ENCODE measurements around the gene KCTD20. TPM values are rescaled to one million over a fixed set of nuclear protein-coding genes. Genes with fewer than 3 reads are reported as not detected.

Gene KCTD20
- total and polyA plus RNA-seq, 10 of the 15 experiments (the other 5 are each of a cell fraction or from before 2014, with no cell fraction given) = 18.1 to 77.0 (median 50.5) TPM

GRCh38 chr6:36399970-36400369, 42.8 kb upstream of the KCTD20 start (continued):
- TF ChIP-seq, protein P1, sequence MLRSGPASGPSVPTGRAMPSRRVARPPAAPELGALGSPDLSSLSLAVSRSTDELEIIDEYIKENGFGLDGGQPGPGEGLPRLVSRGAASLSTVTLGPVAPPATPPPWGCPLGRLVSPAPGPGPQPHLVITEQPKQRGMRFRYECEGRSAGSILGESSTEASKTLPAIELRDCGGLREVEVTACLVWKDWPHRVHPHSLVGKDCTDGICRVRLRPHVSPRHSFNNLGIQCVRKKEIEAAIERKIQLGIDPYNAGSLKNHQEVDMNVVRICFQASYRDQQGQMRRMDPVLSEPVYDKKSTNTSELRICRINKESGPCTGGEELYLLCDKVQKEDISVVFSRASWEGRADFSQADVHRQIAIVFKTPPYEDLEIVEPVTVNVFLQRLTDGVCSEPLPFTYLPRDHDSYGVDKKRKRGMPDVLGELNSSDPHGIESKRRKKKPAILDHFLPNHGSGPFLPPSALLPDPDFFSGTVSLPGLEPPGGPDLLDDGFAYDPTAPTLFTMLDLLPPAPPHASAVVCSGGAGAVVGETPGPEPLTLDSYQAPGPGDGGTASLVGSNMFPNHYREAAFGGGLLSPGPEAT (IDR thresholded peaks at IDR 0.05; ENCODE audit: low read depth) = peak; percentile 51; the same call in 1 of the 2 replicates
- peak; percentile 55 for TF ChIP-seq ATF7 (IDR thresholded peaks at IDR 0.05; ENCODE audit: low read depth)
- TF ChIP-seq GATAD2B (conservative IDR thresholded peaks at IDR 0.05; ENCODE audit: low read depth) = no peak; the same call in 1 of the 2 replicates
- no peak for TF ChIP-seq SREBF2 (IDR thresholded peaks at IDR 0.05; ENCODE audit: low read length)
- peak; percentile 47; the same call in 1 of the 2 replicates for TF ChIP-seq IKZF1 (conservative IDR thresholded peaks at IDR 0.05)
- peak; percentile 90 for TF ChIP-seq DPF2 (IDR thresholded peaks at IDR 0.05)
- TF ChIP-seq BCL11A (IDR thresholded peaks at IDR 0.05; ENCODE audit: low read depth, low read length) = peak; percentile 87
- peak; percentile 63 for TF ChIP-seq IRF4 (IDR thresholded peaks at IDR 0.05; ENCODE audit: low read depth, low read length)
- TF ChIP-seq BACH1 (IDR thresholded peaks at IDR 0.05; ENCODE audit: borderline replicate concordance) = peak; percentile 66; the same call in 1 of the 2 replicates
- no peak for TF ChIP-seq IRF3 (IDR thresholded peaks at IDR 0.05)
- no peak for TF ChIP-seq RBBP5 (conservative IDR thresholded peaks at IDR 0.05)
- peak; percentile 60 for TF ChIP-seq RUNX3 (IDR thresholded peaks at IDR 0.05; ENCODE audit: low read length)
- no peak for TF ChIP-seq SMAD1 (IDR thresholded peaks at IDR 0.05; ENCODE audit: low read depth, partially characterized antibody)
- TF ChIP-seq IKZF2 (IDR thresholded peaks at IDR 0.05) = peak; percentile 25 to 50; a peak in 2 of 4 replicates
- TF ChIP-seq MTA2 (IDR thresholded peaks at IDR 0.05; ENCODE audit: low read depth) = peak; percentile 92
- TF ChIP-seq TAF1 (IDR thresholded peaks at IDR 0.05; ENCODE audit: borderline replicate concordance, low read depth, low read length) = no peak
- 0 out of 3 replicates have a peak, but pooled peaks have one; percentile 34 for TF ChIP-seq POU2F2 (IDR thresholded peaks at IDR 0.05; ENCODE audit: borderline replicate concordance, low read depth, low read length)
- 0 out of 2 replicates have a peak, but pooled peaks have one; percentile 15 for TF ChIP-seq CREM (IDR thresholded peaks at IDR 0.05; ENCODE audit: low read depth)
- TF ChIP-seq CEBPB (IDR thresholded peaks at IDR 0.05; ENCODE audit: borderline replicate concordance in 1 of 2, low read depth in 2 of 2, low read length in 2 of 2) = no peak
- no peak for TF ChIP-seq SUPT20H (IDR thresholded peaks at IDR 0.05; ENCODE audit: borderline replicate concordance, control insufficient read depth, low read depth, low read length)
- TF ChIP-seq, protein P2, sequence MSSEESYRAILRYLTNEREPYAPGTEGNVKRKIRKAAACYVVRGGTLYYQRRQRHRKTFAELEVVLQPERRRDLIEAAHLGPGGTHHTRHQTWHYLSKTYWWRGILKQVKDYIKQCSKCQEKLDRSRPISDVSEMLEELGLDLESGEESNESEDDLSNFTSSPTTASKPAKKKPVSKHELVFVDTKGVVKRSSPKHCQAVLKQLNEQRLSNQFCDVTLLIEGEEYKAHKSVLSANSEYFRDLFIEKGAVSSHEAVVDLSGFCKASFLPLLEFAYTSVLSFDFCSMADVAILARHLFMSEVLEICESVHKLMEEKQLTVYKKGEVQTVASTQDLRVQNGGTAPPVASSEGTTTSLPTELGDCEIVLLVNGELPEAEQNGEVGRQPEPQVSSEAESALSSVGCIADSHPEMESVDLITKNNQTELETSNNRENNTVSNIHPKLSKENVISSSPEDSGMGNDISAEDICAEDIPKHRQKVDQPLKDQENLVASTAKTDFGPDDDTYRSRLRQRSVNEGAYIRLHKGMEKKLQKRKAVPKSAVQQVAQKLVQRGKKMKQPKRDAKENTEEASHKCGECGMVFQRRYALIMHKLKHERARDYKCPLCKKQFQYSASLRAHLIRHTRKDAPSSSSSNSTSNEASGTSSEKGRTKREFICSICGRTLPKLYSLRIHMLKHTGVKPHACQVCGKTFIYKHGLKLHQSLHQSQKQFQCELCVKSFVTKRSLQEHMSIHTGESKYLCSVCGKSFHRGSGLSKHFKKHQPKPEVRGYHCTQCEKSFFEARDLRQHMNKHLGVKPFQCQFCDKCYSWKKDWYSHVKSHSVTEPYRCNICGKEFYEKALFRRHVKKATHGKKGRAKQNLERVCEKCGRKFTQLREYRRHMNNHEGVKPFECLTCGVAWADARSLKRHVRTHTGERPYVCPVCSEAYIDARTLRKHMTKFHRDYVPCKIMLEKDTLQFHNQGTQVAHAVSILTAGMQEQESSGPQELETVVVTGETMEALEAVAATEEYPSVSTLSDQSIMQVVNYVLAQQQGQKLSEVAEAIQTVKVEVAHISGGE (CRISPR knock-in tag; IDR thresholded peaks at IDR 0.05) = no peak
- TF ChIP-seq MEF2B (IDR thresholded peaks at IDR 0.05; ENCODE audit: partially characterized antibody, poor library complexity, severe bottlenecking) = peak; percentile 95
- TF ChIP-seq ESRRA (IDR thresholded peaks at IDR 0.05; ENCODE audit: low read length) = no peak
- no peak for TF ChIP-seq SREBF1 (IDR thresholded peaks at IDR 0.05; ENCODE audit: low read length)
- TF ChIP-seq TCF7 (IDR thresholded peaks at IDR 0.05; ENCODE audit: borderline replicate concordance) = no peak
